GM19351 (cell line): Measurements from ENCODE around the gene BTG2.

Source experiments
- ATAC-seq: cut with Tn5 transposase; IDR thresholded peaks from one replicate; pipeline ENCODE4 v1.9.1; 2021; ENCODE audit warnings: mild to moderate bottlenecking, moderate library complexity; ENCODE audit not compliant: unreplicated experiment

The BTG2 gene

GRCh38 chr1:203291201-203292096 is 13.9 kb upstream of the BTG2 start:
- ATAC-seq: no peak

- ATAC-seq: no peak
Observed at GRCh38 chr1:203295796-203296195, 9.5 kb upstream of the BTG2 start.

GRCh38 chr1:203296460-203297073 is 8.8 kb upstream of the BTG2 start:
- ATAC-seq: no peak

- peak; percentile 45 for ATAC-seq
Observed at GRCh38 chr1:203299169-203299568, 6.2 kb upstream of the BTG2 start.

GRCh38 chr1:203299719-203300429 is 5.4 kb upstream of the BTG2 start:
- peak; percentile 38 for ATAC-seq

- no peak for ATAC-seq
Observed at GRCh38 chr1:203300441-203301330, 4.6 kb upstream of the BTG2 start.

GRCh38 chr1:203301331-203301668 is 4.0 kb upstream of the BTG2 start:
- no peak for ATAC-seq

GRCh38 chr1:203302456-203302855 is 2.9 kb upstream of the BTG2 start:
- no peak for ATAC-seq

GRCh38 chr1:203302894-203303293 is 2.4 kb upstream of the BTG2 start:
- no peak for ATAC-seq

- no peak for ATAC-seq
Observed at GRCh38 chr1:203304391-203304918, 864 bp upstream of the BTG2 start.

- ATAC-seq: peak; percentile 1
Observed at GRCh38 chr1:203305809-203306088, 430 bp downstream of the BTG2 start.

- no peak for ATAC-seq
Observed at GRCh38 chr1:203306089-203306964, 1.0 kb downstream of the BTG2 start.

GRCh38 chr1:203306965-203307541 is 1.7 kb downstream of the BTG2 start:
- ATAC-seq: no peak

- ATAC-seq: no peak
Observed at GRCh38 chr1:203307641-203308126, 2.4 kb downstream of the BTG2 start.

- ATAC-seq: no peak
Observed at GRCh38 chr1:203308328-203308922, 3.1 kb downstream of the BTG2 start.

GRCh38 chr1:203308923-203309331 is 3.6 kb downstream of the BTG2 start:
- ATAC-seq: no peak

GRCh38 chr1:203311368-203312301 is 6.3 kb downstream of the BTG2 start:
- ATAC-seq: no peak
